CD4-positive, alpha-beta memory T cell (primary cell): ENCODE results near the gene TLK2. TPM values are rescaled to one million over a fixed set of nuclear protein-coding genes. Genes with fewer than 3 reads are reported as not detected.
"Not testable (repeated sequence)": the region's sequence is repeated elsewhere in the genome, so short reads cannot be mapped to it uniquely, and the experiment has no call there.

Source experiments
- CTCF ChIA-PET: fragments of 350-600 bp; sonication (Branson Sonifier 250); formaldehyde crosslinking; loops from one replicate; lab custom pipeline; 2021; ENCODE audit warnings: inconsistent platforms; ENCODE audit not compliant: partially characterized antibody; lab: Charles Lee
- POLR2A ChIA-PET: fragments of 350-600 bp; sonication (Branson Sonifier 250); formaldehyde crosslinking; loops from one replicate; lab custom pipeline; 2021; ENCODE audit not compliant: partially characterized antibody; lab: Charles Lee
- DNase-seq, 5 donors: peaks; one replicate each; pipeline versions ENCODE4 v3.0.0 to v3.0.0-alpha.2; 2020 to 2022; ENCODE audit warnings: mixed read lengths in 1 of 5
- H3K27ac ChIP-seq: one replicate; pipeline ENCODE4 v1.7.0; 2013; ENCODE audit warnings: low read depth, low read length
- H3K27me3 ChIP-seq: 2 replicates; pipeline ENCODE4 v1.7.0; 2013; ENCODE audit warnings: mild to moderate bottlenecking, low read length, moderate library complexity; ENCODE audit not compliant: insufficient read depth
- H3K36me3 ChIP-seq: 2 replicates; pipeline ENCODE4 v1.7.0; 2013; ENCODE audit warnings: mild to moderate bottlenecking, low read length, moderate library complexity; ENCODE audit not compliant: insufficient read depth
- H3K4me1 ChIP-seq: 2 replicates; pipeline ENCODE4 v1.7.0; 2013; ENCODE audit warnings: mild to moderate bottlenecking, low read length, moderate library complexity; ENCODE audit not compliant: insufficient read depth
- H3K4me3 ChIP-seq, 2 donors: one replicate each; pipeline ENCODE4 v1.7.0; 2013; ENCODE audit warnings: low read length in 2 of 2, mild to moderate bottlenecking in 1 of 2
- H3K9me3 ChIP-seq, 2 donors: one replicate each; pipeline ENCODE4 v1.7.0; 2013; ENCODE audit warnings: low read length in 2 of 2, control low read depth in 1 of 2; ENCODE audit not compliant: control insufficient read depth in 1 of 2
- H3K27ac Mint-ChIP-seq, 7 donors: one replicate each; pipeline ENCODE4 v1.8.0; 2020 to 2021; ENCODE audit warnings: mixed read lengths in 7 of 7, mild to moderate bottlenecking in 6 of 7, inconsistent platforms in 3 of 7, moderate library complexity in 3 of 7
- H3K27me3 Mint-ChIP-seq, 2 donors: one replicate each; pipeline ENCODE4 v1.8.0; 2020 to 2021; ENCODE audit warnings: mixed read lengths in 2 of 2
- H3K36me3 Mint-ChIP-seq, 2 donors: one replicate each; pipeline ENCODE4 v1.8.0; 2020 to 2021; ENCODE audit warnings: mixed read lengths in 2 of 2, inconsistent platforms in 1 of 2, mild to moderate bottlenecking in 1 of 2
- H3K4me1 Mint-ChIP-seq, 4 donors: one replicate each; pipeline ENCODE4 v1.8.0; 2020 to 2021; ENCODE audit warnings: mixed read lengths in 4 of 4, mild to moderate bottlenecking in 1 of 4
- H3K4me3 Mint-ChIP-seq, 8 donors: one replicate each; pipeline ENCODE4 v1.8.0; 2020 to 2021; ENCODE audit warnings: mixed read lengths in 8 of 8, mild to moderate bottlenecking in 7 of 8, moderate library complexity in 6 of 8, inconsistent platforms in 3 of 8
- H3K9me3 Mint-ChIP-seq, 8 donors: one replicate each; pipeline ENCODE4 v1.8.0; 2020 to 2021; ENCODE audit warnings: mixed read lengths in 8 of 8, mild to moderate bottlenecking in 5 of 8, inconsistent platforms in 3 of 8, moderate library complexity in 1 of 8
- intact Hi-C: fragments of 100-400 bp; cut with micrococcal nuclease; formaldehyde crosslinking; loops from one replicate; pipeline ENCODE4 v1.15.1; 2023
- polyA plus RNA-seq, 2 donors: library from polyadenylated mRNA; unstranded; fragments of 300-500 nt; fragmentation: Illumina TruSeq; gene quantifications; one replicate each; pipeline ENCODE4 v1.2.3, GENCODE V29; 2021
- total RNA-seq, 2 experiments: library from RNA; stranded (reverse); gene quantifications; one replicate each; pipeline ENCODE4 v1.2.3, GENCODE V29; 2021

Gene TLK2
- total and polyA plus RNA-seq, 4 experiments from 2014 or later = 2.4 to 67.7 (median 40.1) TPM

DNA sequence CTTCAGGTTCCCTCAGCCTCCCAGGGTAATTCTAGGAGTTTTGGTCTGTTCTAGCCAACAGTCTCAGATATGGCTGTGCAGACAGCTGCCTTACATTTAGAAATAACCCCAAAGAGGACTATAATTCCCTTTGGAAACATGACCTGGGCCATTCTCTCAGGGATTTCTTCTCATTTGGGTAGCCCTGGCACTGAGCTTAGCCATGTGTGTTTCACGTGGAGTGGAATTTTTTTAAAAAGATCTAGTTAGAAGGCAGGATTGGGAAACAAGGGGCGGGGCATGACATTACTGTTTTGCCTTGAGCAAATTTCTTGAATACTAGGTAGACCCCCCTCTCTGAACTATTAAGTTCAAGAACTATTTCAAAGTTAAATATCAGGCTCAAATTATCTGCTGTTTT lies 119.3 kb downstream of the TLK2 start:
- Histone ChIP-seq H3K36me3 (peaks cover 40% of the 10 kb centered on the region), H3K27ac (no peak overlapping the region), H3K27me3 (no peaks in the 10 kb centered on the region), H3K9me3 (no peaks in the 10 kb centered on the region), H3K4me1 (no peaks in the 10 kb centered on the region), H3K4me3 (no peak overlapping the region)
- peak overlapping the region in 1 of 7 donors; percentile 44 for H3K27ac Mint-ChIP-seq
- no peak for DNase-seq
- intact Hi-C loops = no loop called here
- H3K9me3 Mint-ChIP-seq = peaks cover 0 to 3% (median 0%) of the 10 kb centered on the region in 8 donors
- peaks cover 0 to 6% (median 3%) of the 10 kb centered on the region in 4 donors for H3K4me1 Mint-ChIP-seq
- ChIA-PET POLR2A (no interaction called here), CTCF (no interaction called here)
- no peaks in the 10 kb centered on the region for H3K27me3 Mint-ChIP-seq
- H3K36me3 Mint-ChIP-seq = peaks cover 63 to 69% of the 10 kb centered on the region in 2 donors
- H3K4me3 Mint-ChIP-seq = no peak overlapping the region

DNA sequence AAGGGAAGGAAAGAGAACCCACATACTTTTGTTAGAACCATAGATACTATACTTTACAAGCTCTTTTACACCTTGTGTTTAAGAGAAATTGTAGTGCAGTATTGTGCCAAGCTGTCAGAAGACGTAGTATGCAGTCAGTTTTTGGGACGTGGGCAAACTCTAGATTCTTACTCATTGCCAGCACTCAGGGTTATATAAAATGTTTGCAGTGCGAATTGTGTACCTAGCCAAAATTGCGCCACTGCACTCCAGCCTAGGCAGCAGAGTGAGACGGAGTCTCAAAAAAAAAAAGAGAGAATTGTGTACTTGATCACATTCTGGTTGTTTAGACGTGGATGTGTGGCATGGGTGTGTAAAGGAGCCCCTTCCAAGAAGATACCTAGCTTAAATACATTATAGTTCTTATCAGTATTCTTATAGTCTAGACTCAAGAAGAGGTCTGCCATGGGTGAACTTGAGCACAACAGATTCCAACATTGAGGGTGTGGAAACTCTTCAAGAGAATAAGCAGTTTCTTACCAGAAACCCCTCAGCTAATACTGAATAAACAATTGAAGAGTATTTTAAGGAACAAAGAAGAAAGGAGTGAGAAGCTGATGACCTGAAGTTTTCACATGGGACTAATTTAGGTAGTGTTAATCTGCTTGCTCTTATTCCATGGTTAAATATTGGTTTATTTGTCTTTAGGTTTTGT lies 121.5 kb downstream of the TLK2 start:
- H3K4me3 ChIP-seq = no peak overlapping the region
- no peaks in the 10 kb centered on the region for H3K27me3 ChIP-seq
- H3K36me3 ChIP-seq = peaks cover 40% of the 10 kb centered on the region
- CTCF ChIA-PET = interaction anchor here (0.6 kb wide), 1 partner anchor 62 kb away, joined by 3 read pairs; no protein-coding TSS in a partner anchor
- no peak overlapping the region for H3K27ac ChIP-seq
- Mint-ChIP-seq H3K27ac (no peak overlapping the region), H3K4me3 (no peak overlapping the region), H3K9me3 (peaks cover 0 to 2% (median 0%) of the 10 kb centered on the region in 8 donors), H3K4me1 (peaks cover 0 to 6% (median 3%) of the 10 kb centered on the region in 4 donors), H3K36me3 (peaks cover 65 to 75% of the 10 kb centered on the region in 2 donors), H3K27me3 (no peaks in the 10 kb centered on the region)
- no peaks in the 10 kb centered on the region for H3K9me3 ChIP-seq
- intact Hi-C loops = no loop called here
- POLR2A ChIA-PET = no interaction called here
- no peak for DNase-seq
- no peaks in the 10 kb centered on the region for H3K4me1 ChIP-seq

DNA sequence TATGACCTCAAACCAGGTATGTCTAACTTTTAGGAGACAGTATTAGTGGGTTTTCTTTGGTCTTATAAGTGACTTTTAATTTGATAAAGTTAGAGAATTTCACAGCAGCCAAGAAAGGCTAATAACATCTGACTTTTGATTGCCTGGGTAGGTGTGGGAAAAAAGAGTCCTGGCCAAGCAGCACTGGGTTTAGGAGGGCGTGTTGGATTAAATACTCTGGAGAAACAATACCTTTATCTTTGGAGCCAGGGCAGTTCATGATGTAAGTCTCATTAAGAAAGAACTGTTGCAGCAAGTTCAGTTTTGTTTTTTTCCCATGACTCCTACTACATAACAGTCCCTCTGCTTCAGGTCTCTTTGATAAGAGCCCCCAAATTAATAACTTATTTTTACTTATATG lies 122.2 kb downstream of the TLK2 start:
- H3K36me3 ChIP-seq = peaks cover 39% of the 10 kb centered on the region
- CTCF ChIA-PET = no interaction called here

DNA sequence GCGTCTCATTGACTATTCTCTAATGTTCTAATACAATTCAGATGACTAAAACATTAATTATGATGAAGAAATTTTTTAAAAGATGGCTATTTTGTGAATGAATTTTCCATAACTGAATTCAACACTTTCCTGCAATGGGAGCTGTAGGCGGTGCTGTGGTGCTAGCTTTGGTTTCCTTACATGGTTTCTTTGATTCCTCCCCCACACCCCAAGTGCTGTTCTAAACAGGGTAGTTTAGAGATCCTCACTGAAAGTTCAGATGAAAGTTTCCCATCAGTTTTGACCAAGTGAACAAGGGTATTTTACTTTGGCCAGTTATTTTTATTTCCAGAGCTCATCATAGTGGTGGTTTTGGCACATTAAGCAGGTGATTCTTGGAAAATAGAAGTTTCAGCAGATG lies 122.8 kb downstream of the TLK2 start:
- ChIA-PET POLR2A (no interaction called here), CTCF (no interaction called here)
- no peaks in the 10 kb centered on the region for H3K9me3 ChIP-seq
- no peak overlapping the region for H3K27ac ChIP-seq
- Mint-ChIP-seq H3K4me1 (peaks cover 0 to 6% (median 3%) of the 10 kb centered on the region in 4 donors), H3K4me3 (no peak overlapping the region), H3K36me3 (peaks cover 60 to 76% of the 10 kb centered on the region in 2 donors), H3K9me3 (peaks cover 0 to 2% (median 0%) of the 10 kb centered on the region in 8 donors), H3K27me3 (no peaks in the 10 kb centered on the region), H3K27ac (peak overlapping the region in 2 of 7 donors; percentile 12 to 22)
- no peak overlapping the region for H3K4me3 ChIP-seq
- peaks cover 37% of the 10 kb centered on the region for H3K36me3 ChIP-seq
- no peaks in the 10 kb centered on the region for H3K4me1 ChIP-seq
- no peak for DNase-seq
- intact Hi-C loops = no loop called here
- no peaks in the 10 kb centered on the region for H3K27me3 ChIP-seq

More for the DNA sequence above, 122.2 kb downstream of the TLK2 start:
- Histone ChIP-seq H3K27ac (no peak overlapping the region), H3K9me3 (no peaks in the 10 kb centered on the region), H3K4me3 (no peak overlapping the region), H3K27me3 (no peaks in the 10 kb centered on the region), H3K4me1 (no peaks in the 10 kb centered on the region)
- peaks cover 0 to 2% (median 0%) of the 10 kb centered on the region in 8 donors for H3K9me3 Mint-ChIP-seq
- H3K4me1 Mint-ChIP-seq = peaks cover 0 to 6% (median 3%) of the 10 kb centered on the region in 4 donors
- POLR2A ChIA-PET = no interaction called here
- intact Hi-C loops = no loop called here
- no peak overlapping the region for H3K27ac Mint-ChIP-seq
- H3K4me3 Mint-ChIP-seq = no peak overlapping the region
- DNase-seq = no peak
- no peaks in the 10 kb centered on the region for H3K27me3 Mint-ChIP-seq
- H3K36me3 Mint-ChIP-seq = peaks cover 60 to 75% of the 10 kb centered on the region in 2 donors

DNA sequence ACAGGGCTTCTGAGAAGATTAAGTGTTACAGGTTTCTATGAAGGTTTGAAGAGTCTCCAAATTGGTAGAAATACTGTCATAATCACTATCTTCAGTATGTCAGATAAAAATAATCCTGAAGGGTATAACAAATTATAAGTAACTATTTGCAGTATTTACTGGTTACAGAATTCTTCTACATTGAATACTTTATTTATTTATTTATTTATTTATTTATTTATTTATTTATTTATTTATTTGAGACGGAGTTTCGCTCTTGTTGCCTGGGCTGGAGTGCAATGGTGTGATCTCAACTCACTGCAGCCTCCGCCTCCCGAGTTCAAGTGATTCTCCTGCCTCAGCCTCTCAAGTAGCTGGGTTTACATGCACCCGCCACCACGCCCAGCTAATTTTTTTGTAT lies 125.2 kb downstream of the TLK2 start:
- H3K9me3 Mint-ChIP-seq, H3K27ac ChIP-seq, CTCF ChIA-PET, H3K4me3 Mint-ChIP-seq, POLR2A ChIA-PET, H3K27me3 ChIP-seq, H3K4me1 Mint-ChIP-seq, intact Hi-C loops, H3K4me1 ChIP-seq, H3K9me3 ChIP-seq, H3K27ac Mint-ChIP-seq, H3K4me3 ChIP-seq, DNase-seq, H3K27me3 Mint-ChIP-seq: not testable (repeated sequence)
- H3K36me3 Mint-ChIP-seq = peaks cover 60 to 75% of the 10 kb centered on the region in 2 donors
- H3K36me3 ChIP-seq = peaks cover 38% of the 10 kb centered on the region

DNA sequence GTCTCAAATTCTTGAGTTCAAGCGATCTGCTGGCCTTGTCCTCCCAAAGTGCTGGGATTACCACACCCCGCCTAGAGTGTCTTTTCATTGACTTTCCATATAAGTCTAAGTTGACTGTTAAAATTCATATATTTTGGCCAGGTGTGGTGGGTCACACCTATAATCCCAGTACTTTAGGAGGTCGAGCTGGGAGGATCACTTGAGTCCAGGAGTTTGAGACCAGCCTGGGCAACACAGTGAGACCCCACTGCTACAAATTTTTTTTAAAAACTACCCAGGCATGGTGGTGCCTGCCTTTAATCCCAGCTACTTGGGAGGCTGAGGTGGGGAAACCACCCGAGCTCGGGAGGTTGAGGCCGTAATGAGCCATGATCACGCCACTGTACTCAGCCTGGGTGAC lies 127.0 kb downstream of the TLK2 start:
- peaks cover 6 to 13% (median 6%) of the 10 kb centered on the region in 4 donors for H3K4me1 Mint-ChIP-seq
- H3K36me3 Mint-ChIP-seq = peaks cover 59 to 76% of the 10 kb centered on the region in 2 donors
- intact Hi-C loops = no loop called here

DNA sequence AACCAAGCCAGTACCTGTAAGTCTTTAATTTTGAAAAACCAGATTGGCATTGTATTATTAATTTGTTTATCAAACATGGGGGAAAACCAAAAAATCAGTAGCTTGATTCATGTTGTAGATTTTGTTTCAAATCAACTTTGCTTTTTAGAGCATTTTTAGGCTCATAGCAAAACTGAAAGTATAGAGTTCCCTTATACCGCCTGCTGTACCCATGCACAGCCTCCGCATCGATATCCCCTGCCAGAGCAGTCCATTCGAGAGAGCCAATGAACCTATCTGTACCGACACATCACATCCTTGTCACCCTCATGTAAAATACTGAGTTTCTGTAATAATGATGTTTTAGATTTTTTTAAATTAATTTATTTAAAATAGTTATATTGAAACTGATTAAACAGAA lies 132.7 kb downstream of the TLK2 start:
- peaks cover 8 to 28% (median 17%) of the 10 kb centered on the region in 4 donors for H3K4me1 Mint-ChIP-seq
- no peaks in the 10 kb centered on the region for H3K27me3 ChIP-seq
- no peak for DNase-seq
- H3K36me3 Mint-ChIP-seq = peaks cover 58 to 82% of the 10 kb centered on the region in 2 donors
- no peak overlapping the region for H3K4me3 ChIP-seq
- H3K9me3 Mint-ChIP-seq = peaks cover 0 to 1% (median 0%) of the 10 kb centered on the region in 8 donors
- CTCF ChIA-PET = no interaction called here
- H3K27me3 Mint-ChIP-seq = no peaks in the 10 kb centered on the region
- POLR2A ChIA-PET = no interaction called here
- H3K9me3 ChIP-seq = no peaks in the 10 kb centered on the region
- H3K27ac ChIP-seq = no peak overlapping the region
- peak overlapping the region in 4 of 8 donors; percentile 33 to 58 (median 44) for H3K4me3 Mint-ChIP-seq
- H3K27ac Mint-ChIP-seq = peak overlapping the region in 4 of 7 donors; percentile 31 to 81 (median 53)
- intact Hi-C loops = no loop called here
- peaks cover 42% of the 10 kb centered on the region for H3K36me3 ChIP-seq
- peaks cover 4% of the 10 kb centered on the region for H3K4me1 ChIP-seq

More for the DNA sequence above, 127.0 kb downstream of the TLK2 start:
- Histone ChIP-seq H3K4me3 (no peak overlapping the region), H3K36me3 (peaks cover 50% of the 10 kb centered on the region), H3K9me3 (no peaks in the 10 kb centered on the region), H3K4me1 (no peaks in the 10 kb centered on the region), H3K27me3 (no peaks in the 10 kb centered on the region), H3K27ac (no peak overlapping the region)
- ChIA-PET POLR2A (no interaction called here), CTCF (no interaction called here)
- DNase-seq = no peak
- Mint-ChIP-seq H3K27me3 (no peaks in the 10 kb centered on the region), H3K9me3 (peaks cover 0 to 1% (median 0%) of the 10 kb centered on the region in 8 donors), H3K27ac (no peak overlapping the region), H3K4me3 (no peak overlapping the region)
